ENCODE measurements around the gene ADARB2.
A peak's percentile ranks its signal among the peaks of the same experiment; 100 is the strongest.
"Not testable (repeated sequence)": the region's sequence is repeated elsewhere in the genome, so short reads cannot be mapped to it uniquely, and the experiment has no call there.

The ADARB2 gene

DNA sequence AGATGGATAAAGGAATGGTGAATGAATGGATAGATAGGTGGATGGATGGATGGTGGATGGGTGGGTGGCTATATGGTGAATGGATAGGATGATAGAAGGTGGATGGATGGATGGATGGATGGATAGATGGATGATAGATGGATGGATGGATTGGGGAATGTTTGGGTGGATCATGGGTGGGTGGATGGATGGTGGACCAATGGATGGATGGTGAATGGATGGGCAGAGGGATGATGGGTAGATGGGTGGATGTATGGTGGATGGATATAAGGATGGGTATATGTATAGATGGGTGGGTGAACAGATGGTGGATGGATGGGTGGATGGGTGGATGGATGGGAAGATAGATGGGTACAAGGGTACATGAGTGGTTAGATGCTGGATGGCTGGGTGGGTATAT, 322.4 kb downstream of the ADARB2 start:
- no peak overlapping the region for H3K27ac ChIP-seq (ENCODE audit: extremely low read depth, low read depth, low read length)
- ChIA-PET POLR2A (no interaction called here), CTCF (no interaction called here)
- H3K9me3 ChIP-seq (ENCODE audit: control insufficient read depth, insufficient read depth, low read depth, low read length) = no peaks in the 10 kb centered on the region
- TF ChIP-seq ZNF112 (tag by site-specific recombination; IDR thresholded peaks at IDR 0.05) (peak; percentile 30; the same call in 1 of the 2 replicates), ZNF776 (tag by site-specific recombination; IDR thresholded peaks at IDR 0.05; ENCODE audit: borderline replicate concordance) (peak; percentile 42; the same call in 1 of the 2 replicates), ZBTB17 (tag by site-specific recombination; IDR thresholded peaks at IDR 0.05) (peak; percentile 85), ZNF530 (tag by site-specific recombination; IDR thresholded peaks at IDR 0.05; ENCODE audit: low read depth) (no peak), ZNF302 (tag by site-specific recombination; IDR thresholded peaks at IDR 0.05; ENCODE audit: low read depth) (peak; percentile 12; the same call in 1 of the 2 replicates), ZNF37A (tag by site-specific recombination; IDR thresholded peaks at IDR 0.05) (no peak), ZNF366 (tag by site-specific recombination; conservative IDR thresholded peaks at IDR 0.05) (peak; percentile 66), ZBTB48 (tag by site-specific recombination; IDR thresholded peaks at IDR 0.05) (no peak), BCL11B (tag by site-specific recombination; IDR thresholded peaks at IDR 0.05; ENCODE audit: low read depth) (no peak), KLF7 (tag by site-specific recombination; IDR thresholded peaks at IDR 0.05; ENCODE audit: borderline replicate concordance) (no peak), IKZF3 (tag by site-specific recombination; IDR thresholded peaks at IDR 0.05) (no peak), ZNF426 (tag by site-specific recombination; IDR thresholded peaks at IDR 0.05) (no peak)
- TF ChIP-seq, protein P1, sequence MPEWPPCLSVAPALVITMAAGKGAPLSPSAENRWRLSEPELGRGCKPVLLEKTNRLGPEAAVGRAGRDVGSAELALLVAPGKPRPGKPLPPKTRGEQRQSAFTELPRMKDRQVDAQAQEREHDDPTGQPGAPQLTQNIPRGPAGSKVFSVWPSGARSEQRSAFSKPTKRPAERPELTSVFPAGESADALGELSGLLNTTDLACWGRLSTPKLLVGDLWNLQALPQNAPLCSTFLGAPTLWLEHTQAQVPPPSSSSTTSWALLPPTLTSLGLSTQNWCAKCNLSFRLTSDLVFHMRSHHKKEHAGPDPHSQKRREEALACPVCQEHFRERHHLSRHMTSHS (tag by site-specific recombination; IDR thresholded peaks at IDR 0.05) = peak; percentile 7; the same call in 1 of the 2 replicates
- TF ChIP-seq, protein P2, sequence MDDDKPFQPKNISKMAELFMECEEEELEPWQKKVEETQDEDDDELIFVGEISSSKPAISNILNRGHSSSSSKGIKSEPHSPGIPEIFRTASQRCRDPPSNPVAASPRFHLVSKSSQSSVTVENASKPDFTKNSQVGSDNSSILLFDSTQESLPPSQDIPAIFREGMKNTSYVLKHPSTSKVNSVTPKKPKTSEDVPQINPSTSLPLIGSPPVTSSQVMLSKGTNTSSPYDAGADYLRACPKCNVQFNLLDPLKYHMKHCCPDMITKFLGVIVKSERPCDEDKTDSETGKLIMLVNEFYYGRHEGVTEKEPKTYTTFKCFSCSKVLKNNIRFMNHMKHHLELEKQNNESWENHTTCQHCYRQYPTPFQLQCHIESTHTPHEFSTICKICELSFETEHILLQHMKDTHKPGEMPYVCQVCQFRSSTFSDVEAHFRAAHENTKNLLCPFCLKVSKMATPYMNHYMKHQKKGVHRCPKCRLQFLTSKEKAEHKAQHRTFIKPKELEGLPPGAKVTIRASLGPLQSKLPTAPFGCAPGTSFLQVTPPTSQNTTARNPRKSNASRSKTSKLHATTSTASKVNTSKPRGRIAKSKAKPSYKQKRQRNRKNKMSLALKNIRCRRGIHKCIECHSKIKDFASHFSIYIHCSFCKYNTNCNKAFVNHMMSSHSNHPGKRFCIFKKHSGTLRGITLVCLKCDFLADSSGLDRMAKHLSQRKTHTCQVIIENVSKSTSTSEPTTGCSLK (tag by site-specific recombination; IDR thresholded peaks at IDR 0.05) = no peak
- TF ChIP-seq, protein P3, sequence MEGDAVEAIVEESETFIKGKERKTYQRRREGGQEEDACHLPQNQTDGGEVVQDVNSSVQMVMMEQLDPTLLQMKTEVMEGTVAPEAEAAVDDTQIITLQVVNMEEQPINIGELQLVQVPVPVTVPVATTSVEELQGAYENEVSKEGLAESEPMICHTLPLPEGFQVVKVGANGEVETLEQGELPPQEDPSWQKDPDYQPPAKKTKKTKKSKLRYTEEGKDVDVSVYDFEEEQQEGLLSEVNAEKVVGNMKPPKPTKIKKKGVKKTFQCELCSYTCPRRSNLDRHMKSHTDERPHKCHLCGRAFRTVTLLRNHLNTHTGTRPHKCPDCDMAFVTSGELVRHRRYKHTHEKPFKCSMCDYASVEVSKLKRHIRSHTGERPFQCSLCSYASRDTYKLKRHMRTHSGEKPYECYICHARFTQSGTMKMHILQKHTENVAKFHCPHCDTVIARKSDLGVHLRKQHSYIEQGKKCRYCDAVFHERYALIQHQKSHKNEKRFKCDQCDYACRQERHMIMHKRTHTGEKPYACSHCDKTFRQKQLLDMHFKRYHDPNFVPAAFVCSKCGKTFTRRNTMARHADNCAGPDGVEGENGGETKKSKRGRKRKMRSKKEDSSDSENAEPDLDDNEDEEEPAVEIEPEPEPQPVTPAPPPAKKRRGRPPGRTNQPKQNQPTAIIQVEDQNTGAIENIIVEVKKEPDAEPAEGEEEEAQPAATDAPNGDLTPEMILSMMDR (tag by site-specific recombination; IDR thresholded peaks at IDR 0.05) = no peak
- no peaks in the 10 kb centered on the region for H3K4me1 ChIP-seq (ENCODE audit: control insufficient read depth, insufficient read depth, low read length)
- no peaks in the 10 kb centered on the region for H3K36me3 ChIP-seq (ENCODE audit: control insufficient read depth in 2 of 2, insufficient read depth in 1 of 2, low read length in 2 of 2)
- no peak overlapping the region for H3K4me3 ChIP-seq (ENCODE audit: low read depth, low read length)

DNA sequence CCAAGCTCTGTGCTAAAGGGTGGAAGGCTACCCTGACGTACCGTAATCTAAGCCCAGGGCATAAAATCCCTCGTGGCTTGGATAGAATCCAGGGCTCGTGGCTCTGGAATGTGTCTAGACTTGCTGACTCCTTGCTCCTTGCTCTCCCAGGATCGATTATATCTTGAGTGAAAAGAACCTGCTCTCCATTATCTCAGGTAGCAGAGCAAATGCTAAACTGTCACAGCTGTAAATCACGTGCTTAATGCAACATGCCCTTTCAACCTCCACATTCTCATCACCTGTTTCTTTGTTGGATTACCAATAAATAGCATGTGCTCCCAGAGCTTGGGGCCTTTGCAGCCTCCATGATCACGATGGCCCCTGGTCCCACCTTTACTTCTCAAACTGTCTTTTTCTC, 323.0 kb downstream of the ADARB2 start:
- H3K36me3 ChIP-seq (ENCODE audit: control insufficient read depth in 2 of 2, insufficient read depth in 1 of 2, low read length in 2 of 2); H3K4me3 ChIP-seq (ENCODE audit: low read depth, low read length); H3K4me1 ChIP-seq (ENCODE audit: control insufficient read depth, insufficient read depth, low read length); POLR2A ChIA-PET; H3K27ac ChIP-seq (ENCODE audit: extremely low read depth, low read depth, low read length); H3K9me3 ChIP-seq (ENCODE audit: control insufficient read depth, insufficient read depth, low read depth, low read length): not testable (repeated sequence)
- CTCF ChIA-PET = interaction anchor here (0.6 kb wide), 1 partner anchor 8 kb away, joined by 3 read pairs; no protein-coding TSS in a partner anchor

DNA sequence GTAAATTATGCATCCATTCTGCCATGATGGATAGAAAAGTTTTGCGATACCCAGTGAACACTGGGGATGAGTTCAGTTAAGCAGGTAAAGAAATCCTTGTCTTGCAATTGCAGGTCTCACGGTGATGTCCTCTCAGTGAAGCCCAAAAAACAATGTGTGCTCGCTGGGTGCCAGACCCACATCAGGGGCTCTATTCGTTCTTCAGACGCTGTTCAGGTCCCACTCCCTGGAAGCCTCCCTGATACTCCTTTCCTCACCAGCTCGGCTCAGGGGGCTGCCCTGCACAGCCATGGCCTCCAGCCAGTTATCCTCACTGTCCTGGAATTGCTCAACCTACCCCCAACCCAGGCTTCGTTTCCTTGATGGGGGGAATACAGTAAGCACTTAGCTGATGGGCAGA, 323.5 kb downstream of the ADARB2 start:
- Histone ChIP-seq H3K9me3 (ENCODE audit: control insufficient read depth, insufficient read depth, low read depth, low read length) (no peaks in the 10 kb centered on the region), H3K27ac (ENCODE audit: extremely low read depth, low read depth, low read length) (no peak overlapping the region), H3K36me3 (ENCODE audit: control insufficient read depth in 2 of 2, insufficient read depth in 1 of 2, low read length in 2 of 2) (no peaks in the 10 kb centered on the region), H3K4me3 (ENCODE audit: low read depth, low read length) (no peak overlapping the region), H3K4me1 (ENCODE audit: control insufficient read depth, insufficient read depth, low read length) (no peaks in the 10 kb centered on the region)
- CTCF ChIA-PET = interaction anchor here (0.6 kb wide), 1 partner anchor 8 kb away, joined by 3 read pairs; no protein-coding TSS in a partner anchor
- POLR2A ChIA-PET = no interaction called here
- TF ChIP-seq TCF7L2 (IDR thresholded peaks at IDR 0.05; ENCODE audit: borderline replicate concordance, low read depth, low read length) (no peak), ZNF423 (tag by site-specific recombination; IDR thresholded peaks at IDR 0.05) (no peak), ZNF549 (tag by site-specific recombination; IDR thresholded peaks at IDR 0.05) (no peak), MEIS1 (CRISPR knock-in tag; IDR thresholded peaks at IDR 0.05; ENCODE audit: borderline replicate concordance) (no peak), ZBTB21 (tag by site-specific recombination; IDR thresholded peaks at IDR 0.05) (no peak), ZNF530 (tag by site-specific recombination; IDR thresholded peaks at IDR 0.05; ENCODE audit: low read depth) (no peak), ZNF658 (tag by site-specific recombination; IDR thresholded peaks at IDR 0.05) (no peak), ZNF266 (tag by site-specific recombination; IDR thresholded peaks at IDR 0.05; ENCODE audit: low read depth) (no peak), ZNF426 (tag by site-specific recombination; IDR thresholded peaks at IDR 0.05) (no peak), KLF1 (tag by site-specific recombination; IDR thresholded peaks at IDR 0.05) (no peak)
- TF ChIP-seq, protein P4, sequence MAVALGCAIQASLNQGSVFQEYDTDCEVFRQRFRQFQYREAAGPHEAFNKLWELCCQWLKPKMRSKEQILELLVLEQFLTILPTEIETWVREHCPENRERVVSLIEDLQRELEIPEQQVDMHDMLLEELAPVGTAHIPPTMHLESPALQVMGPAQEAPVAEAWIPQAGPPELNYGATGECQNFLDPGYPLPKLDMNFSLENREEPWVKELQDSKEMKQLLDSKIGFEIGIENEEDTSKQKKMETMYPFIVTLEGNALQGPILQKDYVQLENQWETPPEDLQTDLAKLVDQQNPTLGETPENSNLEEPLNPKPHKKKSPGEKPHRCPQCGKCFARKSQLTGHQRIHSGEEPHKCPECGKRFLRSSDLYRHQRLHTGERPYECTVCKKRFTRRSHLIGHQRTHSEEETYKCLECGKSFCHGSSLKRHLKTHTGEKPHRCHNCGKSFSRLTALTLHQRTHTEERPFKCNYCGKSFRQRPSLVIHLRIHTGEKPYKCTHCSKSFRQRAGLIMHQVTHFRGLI (tag by site-specific recombination; IDR thresholded peaks at IDR 0.05) = no peak
- TF ChIP-seq, protein P5, sequence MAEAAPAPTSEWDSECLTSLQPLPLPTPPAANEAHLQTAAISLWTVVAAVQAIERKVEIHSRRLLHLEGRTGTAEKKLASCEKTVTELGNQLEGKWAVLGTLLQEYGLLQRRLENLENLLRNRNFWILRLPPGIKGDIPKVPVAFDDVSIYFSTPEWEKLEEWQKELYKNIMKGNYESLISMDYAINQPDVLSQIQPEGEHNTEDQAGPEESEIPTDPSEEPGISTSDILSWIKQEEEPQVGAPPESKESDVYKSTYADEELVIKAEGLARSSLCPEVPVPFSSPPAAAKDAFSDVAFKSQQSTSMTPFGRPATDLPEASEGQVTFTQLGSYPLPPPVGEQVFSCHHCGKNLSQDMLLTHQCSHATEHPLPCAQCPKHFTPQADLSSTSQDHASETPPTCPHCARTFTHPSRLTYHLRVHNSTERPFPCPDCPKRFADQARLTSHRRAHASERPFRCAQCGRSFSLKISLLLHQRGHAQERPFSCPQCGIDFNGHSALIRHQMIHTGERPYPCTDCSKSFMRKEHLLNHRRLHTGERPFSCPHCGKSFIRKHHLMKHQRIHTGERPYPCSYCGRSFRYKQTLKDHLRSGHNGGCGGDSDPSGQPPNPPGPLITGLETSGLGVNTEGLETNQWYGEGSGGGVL (tag by site-specific recombination; IDR thresholded peaks at IDR 0.05) = no peak
